ENCODE measurements around the gene ADARB2. TPM values are rescaled to one million over a fixed set of nuclear protein-coding genes. Genes with fewer than 3 reads are reported as not detected.

ADARB2 gene
- total RNA-seq, 1 donor from 2014 or later, result not detected

DNA sequence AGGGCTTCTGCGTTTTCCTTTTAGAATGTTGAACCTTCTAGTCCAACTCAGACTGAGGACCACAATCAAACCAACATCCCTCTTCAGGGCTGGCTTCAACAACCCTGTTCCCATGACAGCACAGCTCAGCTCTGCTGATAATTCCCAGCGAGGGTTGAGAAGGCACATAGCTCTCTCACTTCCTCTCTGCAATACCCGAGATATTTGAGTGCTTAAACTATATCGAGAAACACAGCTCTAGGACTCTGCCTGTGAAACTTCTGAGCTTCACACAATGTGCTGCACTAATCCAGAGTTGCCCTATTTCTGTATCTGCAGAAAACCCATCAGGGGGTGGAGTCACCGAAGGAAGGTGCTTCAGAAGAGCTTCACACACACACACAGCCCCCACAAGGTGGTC, 1.6 kb upstream of the ADARB2 start:
- ATAC-seq (ENCODE audit: poor library complexity) (no peak), DNase-seq (no peak)
- intact Hi-C loops (cut with DNase I), result no loop called here

GRCh38 chr10:1736972-1737221, 428 bp downstream of the ADARB2 start:
- intact Hi-C loops (cut with DNase I), result no loop called here
- ATAC-seq (ENCODE audit: poor library complexity) (no peak), DNase-seq (no peak)

- ATAC-seq (ENCODE audit: poor library complexity), result no peak
- intact Hi-C loops (cut with DNase I), result no loop called here
- DNase-seq, result no peak
These were observed 967 bp downstream of the ADARB2 start for GRCh38 chr10:1736144-1736971.

DNA sequence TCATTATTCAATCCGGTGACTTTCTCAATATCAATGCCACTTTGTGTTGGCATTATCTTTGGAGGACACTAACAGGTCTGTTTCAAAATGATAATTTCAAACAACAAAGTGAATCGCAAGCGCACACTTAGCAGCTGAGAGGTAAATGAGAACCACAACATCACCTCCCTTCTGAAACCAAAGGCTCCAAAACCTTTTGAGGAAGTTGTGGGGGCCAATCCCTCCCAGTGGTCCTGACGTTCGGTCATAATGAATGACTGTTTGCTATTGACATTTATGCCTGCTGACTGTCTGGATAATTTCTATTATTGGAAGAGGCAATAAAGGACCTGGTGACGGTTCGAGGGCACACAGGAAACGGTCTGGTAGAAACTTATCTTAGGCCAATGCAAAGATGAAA, 1.8 kb downstream of the ADARB2 start:
- DNase-seq (no peak), ATAC-seq (ENCODE audit: poor library complexity) (no peak)
- intact Hi-C loops (cut with DNase I), result no loop called here

DNA sequence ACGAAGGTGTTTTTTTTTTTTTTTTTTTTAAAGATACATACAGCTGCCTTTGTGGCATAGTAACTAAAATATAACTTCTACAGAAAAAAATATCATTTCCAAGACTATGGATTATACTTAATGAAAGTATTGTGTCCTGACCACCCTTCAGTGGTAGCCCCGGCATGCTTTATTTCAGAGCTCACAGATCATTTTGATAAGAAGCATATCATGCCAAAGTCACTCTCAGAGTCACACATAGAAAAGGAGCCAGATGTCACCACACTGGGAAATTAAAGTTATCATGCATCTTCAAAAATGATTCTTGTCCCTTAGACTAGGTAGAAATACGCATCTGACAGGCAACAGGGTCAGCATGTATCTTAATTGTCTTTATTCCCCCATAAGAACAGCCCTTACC, 3.0 kb downstream of the ADARB2 start:
- intact Hi-C loops (cut with DNase I), result no loop called here
- ATAC-seq (ENCODE audit: poor library complexity) (no peak), DNase-seq (no peak)

- intact Hi-C loops (cut with DNase I), result no loop called here
- DNase-seq (no peak), ATAC-seq (ENCODE audit: poor library complexity) (no peak)
These were observed 3.6 kb downstream of the ADARB2 start for GRCh38 chr10:1733720-1734119.

DNA sequence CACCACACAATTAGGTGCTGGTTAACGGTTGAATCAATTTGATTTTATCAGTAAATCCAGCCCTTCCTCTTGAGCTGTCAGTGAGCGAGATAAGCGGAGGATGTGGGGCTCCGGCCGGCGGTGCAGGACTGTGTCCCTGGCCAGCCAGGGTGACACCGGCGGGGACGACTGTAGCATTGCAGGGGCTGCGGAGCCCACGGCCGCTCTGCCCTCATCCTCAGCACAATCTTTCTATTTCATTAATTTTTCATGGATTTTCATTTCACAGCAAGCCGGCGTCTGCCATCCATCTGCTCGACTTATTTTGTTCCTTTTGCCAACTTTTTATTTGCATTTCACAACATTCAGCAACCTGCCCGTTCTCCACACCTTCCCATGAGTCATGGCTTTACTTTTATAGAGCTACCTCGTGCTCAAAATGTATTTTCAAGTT, 4.7 kb downstream of the ADARB2 start:
- ATAC-seq (ENCODE audit: poor library complexity) (no peak), DNase-seq (no peak)
- intact Hi-C loops (cut with DNase I), result no loop called here

- intact Hi-C loops (cut with DNase I), result no loop called here
These were observed 5.7 kb downstream of the ADARB2 start for GRCh38 chr10:1731592-1731991.

DNA sequence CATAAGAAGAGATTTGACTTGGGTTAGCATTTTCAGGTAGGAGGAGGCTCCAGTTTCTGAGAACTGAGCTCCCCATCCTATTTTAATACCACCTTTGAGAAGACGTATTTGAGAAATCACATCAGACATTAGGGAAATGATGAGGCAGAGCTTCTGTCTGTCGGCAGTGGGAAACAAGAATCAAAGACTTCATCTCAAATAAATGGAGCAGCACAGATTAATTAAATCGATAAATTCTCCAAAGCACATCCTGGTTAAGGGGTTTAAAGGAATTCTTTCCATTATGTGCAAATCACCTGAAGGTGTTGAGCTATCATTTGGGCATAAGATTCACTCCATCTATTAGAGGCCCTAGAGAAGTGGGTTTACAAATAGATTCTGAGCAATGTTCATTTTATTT, 7.6 kb downstream of the ADARB2 start:
- intact Hi-C loops (cut with DNase I), result no loop called here
- DNase-seq (no peak), ATAC-seq (ENCODE audit: poor library complexity) (no peak)

More at GRCh38 chr10:1731592-1731991, 5.7 kb downstream of the ADARB2 start:
- DNase-seq (no peak), ATAC-seq (ENCODE audit: poor library complexity) (no peak)

- DNase-seq, result no peak
- intact Hi-C loops (cut with DNase I), result no loop called here
- no peak for ATAC-seq (ENCODE audit: poor library complexity)
These were observed 10.5 kb downstream of the ADARB2 start for GRCh38 chr10:1726861-1727260.

- DNase-seq, result no peak
- ATAC-seq (ENCODE audit: poor library complexity), result no peak
- intact Hi-C loops (cut with DNase I), result no loop called here
These were observed 12.3 kb downstream of the ADARB2 start for GRCh38 chr10:1724921-1725488.

DNA sequence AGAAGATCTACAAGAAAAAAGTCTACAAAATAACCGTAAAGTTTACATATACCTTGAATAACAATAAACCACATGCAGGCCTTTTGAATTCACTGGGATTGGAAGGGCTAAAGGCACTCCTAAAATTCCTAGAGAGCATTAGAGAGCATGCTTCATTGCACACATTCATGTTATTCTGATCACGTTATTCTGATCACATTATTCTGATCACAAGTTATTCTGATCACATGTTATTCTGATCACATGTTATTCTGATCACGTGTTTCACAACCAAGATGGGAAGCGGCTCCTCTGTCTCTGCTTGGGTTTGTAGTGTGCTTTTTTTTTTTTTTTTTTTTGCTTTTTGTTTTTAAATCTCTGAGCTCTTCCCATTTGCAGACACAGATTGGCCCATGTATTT, 20.5 kb downstream of the ADARB2 start:
- no peak for ATAC-seq (ENCODE audit: poor library complexity)
- DNase-seq, result no peak

DNA sequence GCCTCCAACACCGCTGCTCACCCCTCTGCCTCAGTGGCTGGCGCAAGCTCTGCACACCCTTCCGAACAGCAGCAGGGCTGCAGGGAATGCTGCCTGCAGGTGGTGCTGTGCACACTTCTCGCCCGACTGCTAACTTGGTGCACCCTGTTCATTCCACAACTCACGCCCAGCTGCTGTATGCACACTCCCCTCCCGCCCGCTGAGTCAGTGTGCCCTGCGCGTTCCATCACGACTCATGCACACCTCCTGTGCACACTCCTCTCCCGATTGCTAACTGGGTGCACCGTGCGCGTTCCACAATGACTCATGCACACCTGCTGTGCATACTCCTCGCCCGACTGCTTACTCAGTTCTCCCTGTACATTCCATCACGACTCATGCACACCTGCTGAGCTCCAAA, 21.5 kb downstream of the ADARB2 start:
- no peak for ATAC-seq (ENCODE audit: poor library complexity)
- no peak for DNase-seq
- intact Hi-C loops (cut with DNase I), result no loop called here

More for the DNA sequence above, 20.5 kb downstream of the ADARB2 start:
- intact Hi-C loops (cut with DNase I), result no loop called here

GRCh38 chr10:1712944-1713671, 24.2 kb downstream of the ADARB2 start:
- intact Hi-C loops (cut with DNase I), result no loop called here
- DNase-seq (no peak), ATAC-seq (ENCODE audit: poor library complexity) (no peak)

DNA sequence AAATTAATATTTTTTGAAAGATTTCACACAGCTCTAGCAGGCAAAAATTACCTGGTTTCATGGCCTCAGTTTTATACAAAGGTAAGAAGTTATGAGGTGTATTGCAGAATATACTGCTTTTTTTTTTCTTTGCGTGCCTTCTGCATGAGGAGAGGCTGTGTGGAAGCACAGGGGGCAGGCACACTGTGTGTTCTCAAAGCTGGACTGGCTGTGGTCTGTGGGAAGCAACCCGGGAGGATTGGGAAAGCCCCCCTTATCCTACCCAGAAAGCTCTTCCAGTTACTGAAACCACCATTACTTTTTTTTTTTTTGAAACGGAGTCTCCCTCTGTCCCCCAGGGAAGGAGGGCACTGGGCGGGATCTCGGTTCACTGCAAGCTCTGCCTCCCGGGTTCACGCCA, 25.0 kb downstream of the ADARB2 start:
- intact Hi-C loops (cut with DNase I), result no loop called here
- ATAC-seq (ENCODE audit: poor library complexity) (no peak), DNase-seq (no peak)

DNA sequence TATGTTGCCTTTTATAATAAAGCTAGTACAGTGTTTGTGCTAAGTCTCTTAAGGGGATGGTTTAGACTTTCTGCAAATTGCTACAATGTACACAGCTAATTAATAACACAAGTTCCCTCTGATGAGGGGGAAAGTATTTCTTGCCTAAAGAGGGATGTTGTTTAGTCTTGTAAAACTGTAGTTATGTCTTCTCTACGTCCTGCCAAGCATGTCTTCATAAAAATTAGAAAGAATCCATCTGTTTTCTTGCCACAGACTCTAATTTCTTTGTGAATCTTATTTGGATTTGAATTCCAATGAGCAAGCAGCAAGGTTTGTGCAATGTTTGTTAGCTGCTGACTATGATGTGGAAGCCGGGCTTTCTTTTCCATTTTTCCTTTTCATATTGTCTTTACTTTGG, 28.2 kb downstream of the ADARB2 start:
- no peak for DNase-seq
- ATAC-seq (ENCODE audit: poor library complexity), result no peak
- intact Hi-C loops (cut with DNase I), result no loop called here

GRCh38 chr10:1708746-1709145, 28.6 kb downstream of the ADARB2 start:
- DNase-seq (no peak), ATAC-seq (ENCODE audit: poor library complexity) (no peak)
- intact Hi-C loops (cut with DNase I), result no loop called here

DNA sequence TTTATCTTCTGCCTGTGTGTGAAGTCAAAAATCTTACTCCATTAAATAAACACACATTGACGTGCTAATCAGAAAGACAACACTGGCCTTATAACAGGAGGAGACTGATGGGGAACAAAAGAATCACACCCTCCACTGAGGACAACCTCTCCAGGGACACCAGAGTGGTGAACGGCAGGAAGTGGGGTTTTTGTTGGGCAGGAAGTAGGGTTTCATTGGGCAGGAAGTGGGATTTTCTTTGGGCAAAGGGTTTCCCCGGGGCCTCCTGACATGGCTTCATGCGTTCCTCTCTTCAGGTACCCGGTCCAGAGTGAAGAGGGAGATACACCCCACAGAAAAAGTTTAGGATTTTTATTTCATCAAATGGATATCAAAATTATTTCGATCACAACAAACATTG, 30.6 kb downstream of the ADARB2 start:
- intact Hi-C loops (cut with DNase I), result no loop called here
- ATAC-seq (ENCODE audit: poor library complexity) (no peak), DNase-seq (no peak)

DNA sequence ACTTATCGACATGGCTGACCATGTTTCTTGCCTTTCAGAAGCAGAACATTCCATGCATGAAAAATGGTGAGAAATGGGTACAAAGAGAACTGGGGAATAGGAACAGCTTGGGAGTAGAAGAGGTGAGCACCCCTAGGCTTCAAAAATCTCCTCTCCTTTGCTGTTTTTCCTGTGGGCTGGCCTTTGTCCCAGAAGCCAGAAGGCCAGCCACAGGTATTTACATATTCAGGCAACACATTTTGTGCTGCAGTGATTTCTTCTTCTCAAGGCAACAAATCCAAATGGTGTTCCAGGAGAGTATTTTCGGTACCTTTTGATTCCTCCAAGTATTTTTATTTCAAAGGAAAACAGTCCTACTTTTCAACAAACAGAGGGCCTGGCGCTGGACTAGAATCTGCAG, 31.1 kb downstream of the ADARB2 start:
- intact Hi-C loops (cut with DNase I), result no loop called here
- no peak for ATAC-seq (ENCODE audit: poor library complexity)
- no peak for DNase-seq

GRCh38 chr10:1698185-1698584, 39.1 kb downstream of the ADARB2 start:
- intact Hi-C loops (cut with DNase I), result no loop called here
- DNase-seq (no peak), ATAC-seq (ENCODE audit: poor library complexity) (no peak)
